ENCODE data around the gene EPHA5. TPM values are rescaled to one million over a fixed set of nuclear protein-coding genes. Genes with fewer than 3 reads are reported as not detected.

EPHA5 gene
- polyA plus RNA-seq, 3 donors, result not detected

DNA sequence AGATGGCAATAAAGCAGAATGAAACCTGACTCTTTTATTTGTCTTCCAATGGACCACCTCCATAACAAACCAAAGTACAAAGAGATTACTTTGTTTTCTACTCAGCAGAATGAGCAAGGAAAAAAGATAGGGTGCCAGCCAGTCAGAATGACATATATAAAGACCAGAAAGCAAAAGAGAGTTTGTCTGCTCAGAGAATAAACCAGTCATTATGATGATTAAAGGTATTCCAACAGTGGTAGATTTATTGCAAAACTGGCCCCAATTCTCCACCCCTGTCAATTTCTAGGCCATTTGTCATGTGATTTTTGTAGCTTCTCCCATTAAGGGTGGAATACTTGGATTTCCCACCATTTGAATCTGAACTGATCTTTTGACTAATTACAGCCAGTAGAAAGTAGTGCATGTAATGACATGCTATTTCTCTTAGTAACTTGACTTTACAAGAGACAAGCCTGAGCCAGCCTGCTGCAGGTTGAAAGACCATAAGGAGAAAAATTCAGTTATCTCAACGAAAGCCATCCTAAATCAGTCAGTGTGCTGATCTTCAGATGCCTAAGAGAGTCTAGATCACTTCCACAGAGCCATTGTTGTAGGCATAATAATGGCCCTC, 203.1 kb downstream of the EPHA5 start:
- no peak for DNase-seq
- H3K36me3 ChIP-seq (replicated peaks in 1 of 2; ENCODE audit: control insufficient read depth in 1 of 2, insufficient read depth in 2 of 2, low read length in 2 of 2), result no peaks in the 10 kb centered on the region
- H3K79me2 ChIP-seq (ENCODE audit: insufficient read depth, low read length), result no peaks in the 10 kb centered on the region
- Mint-ChIP-seq H3K4me3 (no peak overlapping the region), H3K27ac (no peak overlapping the region), H3K4me1 (no peaks in the 10 kb centered on the region), H3K36me3 (no peaks in the 10 kb centered on the region), H3K9me3 (peaks cover 0 to 4% (median 0%) of the 10 kb centered on the region in 7 donors), H3K27me3 (ENCODE audit: low read depth in 3 of 3) (peaks cover 0 to 3% (median 2%) of the 10 kb centered on the region in 3 donors)
- H2AFZ ChIP-seq (ENCODE audit: insufficient read depth, low read depth, low read length, poor library complexity, severe bottlenecking), result no peak overlapping the region
- TF ChIP-seq, protein P1, sequence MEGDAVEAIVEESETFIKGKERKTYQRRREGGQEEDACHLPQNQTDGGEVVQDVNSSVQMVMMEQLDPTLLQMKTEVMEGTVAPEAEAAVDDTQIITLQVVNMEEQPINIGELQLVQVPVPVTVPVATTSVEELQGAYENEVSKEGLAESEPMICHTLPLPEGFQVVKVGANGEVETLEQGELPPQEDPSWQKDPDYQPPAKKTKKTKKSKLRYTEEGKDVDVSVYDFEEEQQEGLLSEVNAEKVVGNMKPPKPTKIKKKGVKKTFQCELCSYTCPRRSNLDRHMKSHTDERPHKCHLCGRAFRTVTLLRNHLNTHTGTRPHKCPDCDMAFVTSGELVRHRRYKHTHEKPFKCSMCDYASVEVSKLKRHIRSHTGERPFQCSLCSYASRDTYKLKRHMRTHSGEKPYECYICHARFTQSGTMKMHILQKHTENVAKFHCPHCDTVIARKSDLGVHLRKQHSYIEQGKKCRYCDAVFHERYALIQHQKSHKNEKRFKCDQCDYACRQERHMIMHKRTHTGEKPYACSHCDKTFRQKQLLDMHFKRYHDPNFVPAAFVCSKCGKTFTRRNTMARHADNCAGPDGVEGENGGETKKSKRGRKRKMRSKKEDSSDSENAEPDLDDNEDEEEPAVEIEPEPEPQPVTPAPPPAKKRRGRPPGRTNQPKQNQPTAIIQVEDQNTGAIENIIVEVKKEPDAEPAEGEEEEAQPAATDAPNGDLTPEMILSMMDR (IDR thresholded peaks at IDR 0.05), result no peak
- WGBS (ENCODE audit: insufficient coverage), result 20% methylated on average over 1 of the region's 1 CpG
- H3K9ac ChIP-seq (ENCODE audit: insufficient read depth, low read length, poor library complexity, severe bottlenecking), result no peak overlapping the region
- no peaks in the 10 kb centered on the region for H3K4me1 ChIP-seq (ENCODE audit: control insufficient read depth in 1 of 2, insufficient read depth in 2 of 2, low read length in 2 of 2)
- H4K20me1 ChIP-seq (ENCODE audit: insufficient read depth, low read length), result no peaks in the 10 kb centered on the region
- intact Hi-C loops (cut with micrococcal nuclease), result no loop called here
- no peak overlapping the region for H3K27ac ChIP-seq (ENCODE audit: low read depth in 1 of 2, low read length in 2 of 2)
- H3K9me3 ChIP-seq (replicated peaks in 1 of 2; ENCODE audit: control insufficient read depth in 1 of 2, insufficient read depth in 1 of 2, low read length in 2 of 2), result no peaks in the 10 kb centered on the region
- H3K4me2 ChIP-seq (replicated peaks; ENCODE audit: extremely low read depth, low read length, poor library complexity, severe bottlenecking), result no peak overlapping the region
- H3K27me3 ChIP-seq (ENCODE audit: control insufficient read depth in 2 of 2, insufficient read depth in 2 of 2, low read length in 2 of 2), result no peaks in the 10 kb centered on the region
- H3K4me3 ChIP-seq (replicated peaks in 1 of 3; ENCODE audit: low read depth in 2 of 3, low read length in 3 of 3), result no peak overlapping the region

DNA sequence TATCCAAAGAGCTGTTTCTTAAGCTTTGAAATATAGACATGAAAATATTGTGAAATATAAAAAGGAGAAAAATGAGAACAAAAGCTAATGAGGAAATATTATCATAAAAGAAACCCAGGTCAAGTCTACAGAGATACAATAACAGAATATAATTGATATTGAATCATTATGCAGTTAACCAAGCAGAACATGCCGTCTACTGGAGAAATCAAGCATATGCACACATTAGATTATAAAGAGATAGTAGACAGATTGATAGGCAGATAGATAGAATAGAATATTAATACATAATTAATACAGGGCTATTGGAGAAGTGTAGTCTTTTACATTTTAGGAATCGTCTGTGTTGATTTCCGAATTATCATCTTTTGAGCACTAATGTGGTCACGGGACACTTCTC, 208.5 kb downstream of the EPHA5 start:
- H3K27ac Mint-ChIP-seq, result no peak overlapping the region
- Histone ChIP-seq H3K4me2 (replicated peaks; ENCODE audit: extremely low read depth, low read length, poor library complexity, severe bottlenecking) (no peak overlapping the region), H3K9ac (ENCODE audit: insufficient read depth, low read length, poor library complexity, severe bottlenecking) (no peak overlapping the region), H3K79me2 (ENCODE audit: insufficient read depth, low read length) (no peaks in the 10 kb centered on the region), H3K9me3 (replicated peaks in 1 of 2; ENCODE audit: control insufficient read depth in 1 of 2, insufficient read depth in 1 of 2, low read length in 2 of 2) (no peaks in the 10 kb centered on the region), H3K4me3 (replicated peaks in 1 of 3; ENCODE audit: low read depth in 2 of 3, low read length in 3 of 3) (no peak overlapping the region), H3K4me1 (ENCODE audit: control insufficient read depth in 1 of 2, insufficient read depth in 2 of 2, low read length in 2 of 2) (no peaks in the 10 kb centered on the region), H3K27me3 (ENCODE audit: control insufficient read depth in 2 of 2, insufficient read depth in 2 of 2, low read length in 2 of 2) (no peaks in the 10 kb centered on the region), H2AFZ (ENCODE audit: insufficient read depth, low read depth, low read length, poor library complexity, severe bottlenecking) (no peak overlapping the region), H4K20me1 (ENCODE audit: insufficient read depth, low read length) (no peaks in the 10 kb centered on the region), H3K27ac (ENCODE audit: low read depth in 1 of 2, low read length in 2 of 2) (no peak overlapping the region), H3K36me3 (replicated peaks in 1 of 2; ENCODE audit: control insufficient read depth in 1 of 2, insufficient read depth in 2 of 2, low read length in 2 of 2) (no peaks in the 10 kb centered on the region)
- H3K4me3 Mint-ChIP-seq, result no peak overlapping the region
- H3K9me3 Mint-ChIP-seq, result peaks cover 0 to 4% (median 0%) of the 10 kb centered on the region in 7 donors
- TF ChIP-seq, protein P1 (IDR thresholded peaks at IDR 0.05), result no peak
- H3K36me3 Mint-ChIP-seq, result no peaks in the 10 kb centered on the region
- no CpG with 5 or more reads among the region's 4 CpGs for WGBS (ENCODE audit: insufficient coverage)
- H3K27me3 Mint-ChIP-seq (ENCODE audit: low read depth in 3 of 3), result peaks cover 0 to 2% (median 1%) of the 10 kb centered on the region in 3 donors
- no peaks in the 10 kb centered on the region for H3K4me1 Mint-ChIP-seq
- DNase-seq, result no peak
- intact Hi-C loops (cut with micrococcal nuclease), result no loop called here
